ENCODE measurements around the gene COX11. TPM values are rescaled to one million over a fixed set of nuclear protein-coding genes. Genes with fewer than 3 reads are reported as not detected.
A peak's percentile ranks its signal among the peaks of the same experiment; 100 is the strongest.

Gene COX11
- total and polyA plus RNA-seq, 5 donors, result 39.1 to 59.2 (median 50.3) TPM

DNA sequence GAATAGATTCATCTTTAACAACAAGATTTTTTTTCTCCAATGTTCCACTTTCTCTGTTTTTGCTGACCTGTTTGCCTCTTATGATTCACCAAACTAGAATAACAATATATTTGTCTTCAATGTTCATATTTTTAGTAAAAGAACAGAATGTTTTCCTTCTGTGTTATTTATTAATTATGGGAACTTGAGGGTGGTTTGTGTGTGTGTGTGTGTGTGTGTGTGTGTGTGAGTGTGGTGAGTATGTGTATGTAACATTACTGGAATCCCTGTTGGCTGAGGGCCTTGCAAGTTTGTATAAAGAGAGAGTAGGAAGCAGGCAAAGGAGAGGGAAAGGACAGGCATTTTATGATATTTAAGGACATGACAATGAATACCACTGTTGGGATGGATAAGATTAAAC is 13.9 kb upstream of the COX11 start:
- Histone ChIP-seq H3K4me3 (ENCODE audit: low read length) (no peak overlapping the region), H3K4me1 (ENCODE audit: control insufficient read depth, insufficient read depth, low read length) (peaks cover 2% of the 10 kb centered on the region), H3K9me3 (ENCODE audit: control insufficient read depth, low read length) (no peaks in the 10 kb centered on the region), H3K27ac (ENCODE audit: low read length) (no peak overlapping the region), H3K27me3 (ENCODE audit: control insufficient read depth, insufficient read depth) (no peaks in the 10 kb centered on the region)
- DNase-seq (no peak), ATAC-seq (no peak)
- intact Hi-C loops (cut with DNase I), result no loop called here

DNA sequence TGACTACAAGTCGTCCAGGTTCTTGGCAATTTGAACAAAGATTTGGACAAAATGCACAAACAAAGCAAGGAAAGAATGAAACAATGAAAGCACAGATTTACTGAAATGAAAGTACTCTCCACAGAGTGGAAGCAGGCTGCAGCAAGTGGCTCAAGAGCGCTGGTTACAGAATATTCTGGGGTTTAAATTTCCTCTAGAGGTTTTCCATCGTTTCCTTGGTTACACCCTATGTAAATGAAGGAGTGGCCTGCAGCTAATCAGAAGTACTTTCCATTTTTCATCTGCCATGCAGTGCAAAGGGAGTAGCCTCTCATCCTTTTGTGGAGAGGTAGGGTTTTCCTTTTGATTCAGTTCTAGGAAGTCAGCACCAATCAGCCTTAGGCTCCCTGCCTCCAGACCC is 11.9 kb upstream of the COX11 start:
- Histone ChIP-seq H3K4me3 (ENCODE audit: low read length) (no peak overlapping the region), H3K27me3 (ENCODE audit: control insufficient read depth, insufficient read depth) (no peaks in the 10 kb centered on the region), H3K4me1 (ENCODE audit: control insufficient read depth, insufficient read depth, low read length) (peaks cover 2% of the 10 kb centered on the region), H3K27ac (ENCODE audit: low read length) (no peak overlapping the region), H3K9me3 (ENCODE audit: control insufficient read depth, low read length) (no peaks in the 10 kb centered on the region)
- no peak for ATAC-seq
- no peak for DNase-seq
- intact Hi-C loops (cut with DNase I), result no loop called here
- 94% methylated on average over 3 of the region's 3 CpGs for WGBS

DNA sequence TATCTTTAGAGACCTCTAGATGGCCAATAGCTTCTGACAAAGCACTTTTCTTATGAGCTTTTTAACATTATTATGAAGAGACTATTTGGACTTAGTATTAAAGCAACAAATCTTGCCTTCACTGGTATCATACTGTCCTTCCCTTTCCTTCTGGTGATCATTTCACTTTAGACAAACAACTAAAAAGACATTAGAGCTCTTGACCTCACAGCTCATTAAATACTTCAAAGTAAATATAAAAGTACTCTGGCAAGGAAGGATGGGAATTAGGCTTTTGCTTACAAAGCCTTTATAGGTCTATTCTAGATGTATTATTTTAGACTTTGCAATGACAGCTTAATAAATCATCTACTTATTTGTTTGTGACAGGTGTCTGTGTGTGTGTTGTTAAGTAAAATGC is 11.2 kb upstream of the COX11 start:
- H3K4me3 ChIP-seq (ENCODE audit: low read length), result no peak overlapping the region
- H3K27ac ChIP-seq (ENCODE audit: low read length), result no peak overlapping the region
- intact Hi-C loops (cut with DNase I), result no loop called here
- H3K27me3 ChIP-seq (ENCODE audit: control insufficient read depth, insufficient read depth), result no peaks in the 10 kb centered on the region
- no peak for DNase-seq
- no peak for ATAC-seq
- peaks cover 4% of the 10 kb centered on the region for H3K4me1 ChIP-seq (ENCODE audit: control insufficient read depth, insufficient read depth, low read length)
- no peaks in the 10 kb centered on the region for H3K9me3 ChIP-seq (ENCODE audit: control insufficient read depth, low read length)

DNA sequence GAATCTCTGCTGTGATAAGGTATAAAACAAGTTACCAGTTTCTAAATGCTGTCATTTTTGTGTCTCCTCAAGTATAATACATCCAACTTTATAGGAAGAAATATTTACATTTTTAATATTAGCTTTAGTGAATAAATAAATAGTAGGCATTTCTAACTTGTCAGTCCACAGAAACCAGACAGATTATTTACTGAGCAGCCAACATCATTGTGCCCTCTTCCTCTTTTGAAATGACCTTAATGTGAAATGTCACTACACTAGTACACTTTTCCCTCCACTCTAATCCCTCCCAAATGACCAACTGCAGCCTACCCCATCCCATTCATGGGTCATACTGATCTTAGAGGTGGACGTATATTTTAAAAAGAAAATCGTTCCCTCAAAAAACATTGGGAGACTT is 9.3 kb upstream of the COX11 start:
- 92% methylated on average over 2 of the region's 2 CpGs for WGBS
- no peak for ATAC-seq

DNA sequence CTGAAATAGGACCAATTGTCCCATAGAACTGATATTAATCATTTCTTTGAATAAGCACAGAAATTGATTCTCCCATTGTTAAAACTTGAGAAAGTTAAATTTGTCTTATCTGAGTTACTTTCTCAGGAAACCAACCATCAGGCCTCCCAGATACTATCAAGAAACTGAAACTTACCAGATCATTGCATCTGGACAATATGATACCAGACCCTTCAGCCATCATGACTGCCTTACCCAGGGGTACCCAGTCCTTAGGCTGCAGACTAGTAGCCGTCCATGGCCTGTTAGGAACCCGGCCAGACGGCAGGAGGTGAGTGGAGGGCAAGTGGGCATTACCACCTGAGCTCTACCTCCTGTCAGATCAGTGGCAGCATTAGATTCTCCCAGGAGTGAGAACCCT is 7.9 kb upstream of the COX11 start:
- WGBS, result 96% methylated on average over 3 of the region's 3 CpGs
- no peak overlapping the region for H3K27ac ChIP-seq (ENCODE audit: low read length)
- H3K9me3 ChIP-seq (ENCODE audit: control insufficient read depth, low read length), result no peaks in the 10 kb centered on the region
- H3K27me3 ChIP-seq (ENCODE audit: control insufficient read depth, insufficient read depth), result no peaks in the 10 kb centered on the region
- no peak overlapping the region for H3K4me3 ChIP-seq (ENCODE audit: low read length)
- ATAC-seq (no peak), DNase-seq (no peak)
- intact Hi-C loops (cut with DNase I), result no loop called here
- peaks cover 2% of the 10 kb centered on the region for H3K4me1 ChIP-seq (ENCODE audit: control insufficient read depth, insufficient read depth, low read length)

More for the DNA sequence above, 9.3 kb upstream of the COX11 start:
- Histone ChIP-seq H3K27ac (ENCODE audit: low read length) (no peak overlapping the region), H3K9me3 (ENCODE audit: control insufficient read depth, low read length) (no peaks in the 10 kb centered on the region), H3K4me3 (ENCODE audit: low read length) (no peak overlapping the region), H3K27me3 (ENCODE audit: control insufficient read depth, insufficient read depth) (no peaks in the 10 kb centered on the region), H3K4me1 (ENCODE audit: control insufficient read depth, insufficient read depth, low read length) (peaks cover 2% of the 10 kb centered on the region)
- no peak for DNase-seq
- intact Hi-C loops (cut with DNase I), result no loop called here

DNA sequence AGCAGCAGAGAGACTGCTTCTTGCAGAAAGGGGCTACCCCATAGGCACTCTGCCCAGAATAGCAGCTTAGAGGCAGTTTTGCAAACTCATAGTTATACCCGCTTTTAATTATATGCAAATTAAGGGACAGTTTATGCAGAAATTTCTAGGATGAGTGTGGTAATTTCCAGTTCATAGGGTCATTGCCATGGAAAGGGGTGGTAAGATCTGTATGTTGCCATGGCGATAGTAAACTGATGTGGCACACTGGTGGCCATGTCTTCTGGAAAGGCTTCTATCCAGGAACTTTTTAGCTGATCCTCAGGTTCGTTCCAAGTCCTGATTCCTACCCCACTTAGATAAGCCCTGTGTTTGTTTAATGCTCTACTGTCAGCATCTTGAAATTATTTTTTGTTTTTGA is 6.3 kb upstream of the COX11 start:
- ATAC-seq (no peak), DNase-seq (no peak)
- peaks cover 2% of the 10 kb centered on the region for H3K4me1 ChIP-seq (ENCODE audit: control insufficient read depth, insufficient read depth, low read length)
- H3K4me3 ChIP-seq (ENCODE audit: low read length), result no peak overlapping the region
- H3K27ac ChIP-seq (ENCODE audit: low read length), result no peak overlapping the region
- WGBS, result 82% methylated on average over 3 of the region's 3 CpGs
- intact Hi-C loops (cut with DNase I), result no loop called here
- H3K9me3 ChIP-seq (ENCODE audit: control insufficient read depth, low read length), result no peaks in the 10 kb centered on the region
- H3K27me3 ChIP-seq (ENCODE audit: control insufficient read depth, insufficient read depth), result no peaks in the 10 kb centered on the region

DNA sequence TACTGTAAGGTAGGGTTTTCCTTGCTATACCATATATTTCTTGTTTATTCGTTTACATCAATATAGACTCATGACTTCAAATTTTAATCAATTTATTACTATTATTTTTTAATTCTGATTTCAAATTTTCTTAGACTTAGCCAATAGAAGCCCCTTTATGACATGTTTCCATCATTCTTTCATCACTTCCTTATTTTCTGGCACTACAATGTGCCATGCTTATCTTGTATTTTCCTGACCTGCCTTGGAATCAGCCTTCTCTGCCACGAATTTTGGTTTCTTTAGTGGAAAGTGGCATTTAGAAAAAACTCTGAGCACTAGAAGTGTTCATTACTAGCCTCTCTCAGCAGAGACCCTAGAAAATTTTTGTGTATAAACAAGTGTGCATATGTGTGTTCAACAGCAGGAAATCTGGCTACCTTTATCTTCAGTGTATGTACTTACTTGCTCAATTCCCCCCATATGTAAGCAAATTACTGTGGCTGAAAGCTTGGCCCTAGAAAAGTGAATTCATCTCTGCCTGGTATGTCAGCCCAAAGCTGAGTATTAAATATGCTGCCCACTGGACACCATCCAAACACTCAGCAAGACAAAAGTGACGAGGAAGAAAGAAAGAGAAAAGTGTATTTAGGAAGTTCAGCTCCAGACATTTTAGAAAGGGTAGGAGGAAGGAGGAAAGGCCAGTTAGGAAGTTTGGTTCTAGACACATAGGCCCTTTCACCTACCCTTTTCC is 4.1 kb upstream of the COX11 start:
- 78% methylated on average over 3 of the region's 3 CpGs for WGBS
- no peaks in the 10 kb centered on the region for H3K9me3 ChIP-seq (ENCODE audit: control insufficient read depth, low read length)
- H3K4me3 ChIP-seq (ENCODE audit: low read length), result no peak overlapping the region
- H3K4me1 ChIP-seq (ENCODE audit: control insufficient read depth, insufficient read depth, low read length), result peaks cover 2% of the 10 kb centered on the region
- intact Hi-C loops (cut with DNase I), result no loop called here
- no peak overlapping the region for H3K27ac ChIP-seq (ENCODE audit: low read length)
- no peak for DNase-seq
- no peaks in the 10 kb centered on the region for H3K27me3 ChIP-seq (ENCODE audit: control insufficient read depth, insufficient read depth)
- ATAC-seq, result no peak

DNA sequence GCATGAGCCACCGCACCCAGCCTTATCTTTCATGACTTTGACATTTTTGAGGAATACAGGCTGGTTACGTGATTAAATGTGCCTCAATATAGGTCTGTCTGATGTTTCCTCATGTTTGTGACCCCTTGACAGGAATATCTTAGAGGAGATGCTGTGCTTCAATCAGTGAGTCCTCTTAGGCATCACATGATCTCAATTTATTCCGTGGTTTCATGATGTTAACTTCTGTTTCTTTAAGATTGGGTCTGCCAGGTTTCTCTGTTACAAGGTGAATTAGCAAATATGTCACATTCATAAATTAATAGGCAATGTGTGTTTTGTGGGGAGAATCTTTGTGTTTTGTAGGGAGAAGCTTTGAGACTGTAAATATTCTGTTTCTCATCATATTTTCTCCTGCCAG is 3.4 kb upstream of the COX11 start:
- no peak overlapping the region for H3K4me3 ChIP-seq (ENCODE audit: low read length)
- WGBS, result 92% methylated on average over 3 of the region's 3 CpGs
- H3K4me1 ChIP-seq (ENCODE audit: control insufficient read depth, insufficient read depth, low read length), result peaks cover 2% of the 10 kb centered on the region
- no peaks in the 10 kb centered on the region for H3K27me3 ChIP-seq (ENCODE audit: control insufficient read depth, insufficient read depth)
- DNase-seq (no peak), ATAC-seq (no peak)
- intact Hi-C loops (cut with DNase I), result no loop called here
- no peak overlapping the region for H3K27ac ChIP-seq (ENCODE audit: low read length)
- H3K9me3 ChIP-seq (ENCODE audit: control insufficient read depth, low read length), result no peaks in the 10 kb centered on the region

DNA sequence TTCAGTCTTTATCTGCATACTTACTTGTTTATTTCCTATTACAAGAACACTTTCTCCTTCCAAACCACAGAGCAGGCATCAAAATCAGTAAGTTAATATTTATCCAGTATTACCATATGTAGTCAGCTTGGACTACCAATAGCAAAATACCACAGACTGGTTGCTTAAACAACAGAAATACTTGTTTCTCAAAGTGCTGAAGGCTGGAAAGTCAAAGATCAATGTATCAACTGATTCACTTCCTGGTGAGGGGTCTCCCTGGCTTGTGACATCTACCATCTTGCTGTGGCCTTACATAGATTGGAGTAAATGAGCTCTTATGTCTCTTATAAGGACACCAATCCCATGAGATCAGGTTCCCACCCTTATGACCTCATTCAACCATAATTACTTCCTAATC is 2.7 kb upstream of the COX11 start:
- Histone ChIP-seq H3K9me3 (ENCODE audit: control insufficient read depth, low read length) (no peaks in the 10 kb centered on the region), H3K4me1 (ENCODE audit: control insufficient read depth, insufficient read depth, low read length) (peaks cover 2% of the 10 kb centered on the region), H3K27ac (ENCODE audit: low read length) (no peak overlapping the region), H3K27me3 (ENCODE audit: control insufficient read depth, insufficient read depth) (no peaks in the 10 kb centered on the region), H3K4me3 (ENCODE audit: low read length) (no peak overlapping the region)
- ATAC-seq, result no peak
- intact Hi-C loops (cut with DNase I), result no loop called here
- DNase-seq, result no peak

DNA sequence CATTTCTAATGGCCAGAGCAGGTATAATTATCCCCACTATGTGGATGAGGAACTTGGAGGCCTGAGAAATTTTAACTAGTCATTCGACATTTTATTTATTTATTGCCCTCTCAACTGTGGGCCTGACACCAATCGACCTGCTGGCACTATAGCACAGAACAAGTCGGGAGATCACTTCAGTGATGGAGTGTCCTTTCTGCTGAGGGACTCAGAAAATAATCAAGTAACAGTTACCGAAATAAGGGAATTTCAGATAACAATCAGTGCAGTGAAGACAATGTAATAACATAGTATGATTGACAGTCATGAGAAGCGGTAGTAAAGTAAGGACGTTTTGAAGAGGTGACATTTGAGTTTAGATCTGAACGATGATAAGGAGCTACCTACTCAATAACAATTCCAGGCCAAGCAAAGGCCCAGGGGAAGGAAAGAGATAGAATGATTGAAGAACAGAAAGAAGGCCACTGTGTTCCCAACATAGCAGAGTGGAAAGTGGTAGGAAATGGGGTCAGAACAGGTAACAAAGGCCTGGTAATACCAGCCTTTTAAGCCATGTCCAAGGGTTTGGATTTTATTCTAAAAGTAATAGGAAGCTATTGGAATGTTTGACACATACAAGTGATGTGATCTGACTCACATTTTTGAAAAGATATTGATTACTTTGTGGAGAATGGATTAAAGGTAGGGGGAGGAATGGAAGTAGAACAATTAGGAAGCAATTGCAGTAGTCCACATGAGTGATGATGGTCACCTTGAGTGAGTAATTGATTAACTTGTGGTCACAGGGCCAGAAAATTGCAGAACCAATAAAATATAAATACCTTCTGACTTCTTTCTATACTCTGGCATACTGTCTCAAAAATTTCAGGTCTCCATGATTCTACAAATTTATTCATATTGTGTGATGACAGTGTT is 1.5 kb upstream of the COX11 start:
- 55% methylated on average over 7 of the region's 7 CpGs for WGBS
- DNase-seq, result no peak
- Histone ChIP-seq H3K27me3 (ENCODE audit: control insufficient read depth, insufficient read depth) (no peaks in the 10 kb centered on the region), H3K27ac (ENCODE audit: low read length) (peak overlapping the region; percentile 45), H3K4me1 (ENCODE audit: control insufficient read depth, insufficient read depth, low read length) (peaks cover under 1% of the 10 kb centered on the region), H3K4me3 (ENCODE audit: low read length) (peak overlapping the region; percentile 84), H3K9me3 (ENCODE audit: control insufficient read depth, low read length) (no peaks in the 10 kb centered on the region)
- no peak for ATAC-seq
- intact Hi-C loops (cut with DNase I), result no loop called here

DNA sequence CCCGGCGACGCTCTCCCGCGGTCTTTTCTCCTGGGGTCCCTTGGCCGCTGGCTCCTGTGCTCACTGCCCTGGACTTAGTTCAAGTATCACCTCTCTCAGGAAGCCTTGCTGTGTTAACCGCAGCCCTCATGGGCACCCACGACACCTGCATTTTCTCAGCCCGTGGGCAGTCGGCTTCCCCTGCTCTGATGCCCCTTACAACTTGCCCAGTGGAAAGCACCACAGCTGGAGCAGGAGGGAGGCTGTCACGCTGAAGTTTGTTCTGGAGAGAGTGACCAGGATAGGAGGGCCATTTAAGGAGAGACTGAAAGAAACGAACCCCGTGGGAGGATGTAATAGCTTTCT is 506 bp upstream of the COX11 start:
- Histone ChIP-seq H3K27ac (ENCODE audit: low read length) (peak overlapping the region; percentile 96), H3K27me3 (ENCODE audit: control insufficient read depth, insufficient read depth) (no peaks in the 10 kb centered on the region), H3K4me3 (ENCODE audit: low read length) (peak overlapping the region; percentile 84), H3K4me1 (ENCODE audit: control insufficient read depth, insufficient read depth, low read length) (no peaks in the 10 kb centered on the region), H3K9me3 (ENCODE audit: control insufficient read depth, low read length) (no peaks in the 10 kb centered on the region)
- WGBS, result under 1% methylated on average over 13 of the region's 13 CpGs
- DNase-seq (peak in 2 of 3 donors; percentile 45 to 74), ATAC-seq (peak; percentile 65 to 72)
- intact Hi-C loops (cut with DNase I), result no loop called here
